Measurements from ENCODE around the gene ITPR1.

The ITPR1 gene

GRCh38 chr3:4533489-4534443 is 40.6 kb downstream of the ITPR1 start (continued):
- no peak for TF ChIP-seq ZNF174 (tag by site-specific recombination; IDR thresholded peaks at IDR 0.05)
- 0 out of 2 replicates have a peak, but pooled peaks have one; percentile 6 for TF ChIP-seq ZNF561 (tag by site-specific recombination; IDR thresholded peaks at IDR 0.05; ENCODE audit: borderline replicate concordance)
- TF ChIP-seq ZNF768 (tag by site-specific recombination; IDR thresholded peaks at IDR 0.05): no peak
- no peak for TF ChIP-seq ZNF302 (tag by site-specific recombination; IDR thresholded peaks at IDR 0.05; ENCODE audit: low read depth)
- no peak for TF ChIP-seq BCL11A (tag by site-specific recombination; IDR thresholded peaks at IDR 0.05; ENCODE audit: low read depth)
- TF ChIP-seq ZNF274 (IDR thresholded peaks at IDR 0.05; ENCODE audit: low read length): no peak
- TF ChIP-seq ZNF274 (tag by site-specific recombination; IDR thresholded peaks at IDR 0.05; ENCODE audit: borderline replicate concordance): no peak
- TF ChIP-seq ZNF26 (tag by site-specific recombination; IDR thresholded peaks at IDR 0.05): no peak
- no peak for TF ChIP-seq ZNF280C (tag by site-specific recombination; IDR thresholded peaks at IDR 0.05)
- TF ChIP-seq FEZF1 (tag by site-specific recombination; IDR thresholded peaks at IDR 0.05): peak; percentile 90
- no peak for TF ChIP-seq ZBTB26 (tag by site-specific recombination; optimal IDR thresholded peaks at IDR 0.05)
- TF ChIP-seq ZNF521 (tag by site-specific recombination; IDR thresholded peaks at IDR 0.05): no peak
- TF ChIP-seq ZNF791 (tag by site-specific recombination; IDR thresholded peaks at IDR 0.05): no peak
- TF ChIP-seq ZNF76 (tag by site-specific recombination; IDR thresholded peaks at IDR 0.05; ENCODE audit: borderline replicate concordance, low read depth): no peak
- no peak for TF ChIP-seq ZNF623 (tag by site-specific recombination; IDR thresholded peaks at IDR 0.05)
- TF ChIP-seq ZFP3 (tag by site-specific recombination; IDR thresholded peaks at IDR 0.05; ENCODE audit: low read depth): no peak
- peak; percentile 96 for TF ChIP-seq GLIS1 (tag by site-specific recombination; IDR thresholded peaks at IDR 0.05)
- no peak for TF ChIP-seq ZNF488 (tag by site-specific recombination; IDR thresholded peaks at IDR 0.05)
- TF ChIP-seq ZNF362 (tag by site-specific recombination; IDR thresholded peaks at IDR 0.05): no peak
- TF ChIP-seq GLI4 (tag by site-specific recombination; IDR thresholded peaks at IDR 0.05): no peak
- TF ChIP-seq ZNF202 (tag by site-specific recombination; IDR thresholded peaks at IDR 0.05; ENCODE audit: borderline replicate concordance): no peak
- TF ChIP-seq ZNF2 (tag by site-specific recombination; IDR thresholded peaks at IDR 0.05): no peak
- TF ChIP-seq ZBTB49 (tag by site-specific recombination; IDR thresholded peaks at IDR 0.05; ENCODE audit: low read depth): no peak
- TF ChIP-seq PRDM10 (tag by site-specific recombination; IDR thresholded peaks at IDR 0.05): peak; percentile 95
- TF ChIP-seq ZNF292 (tag by site-specific recombination; IDR thresholded peaks at IDR 0.05; ENCODE audit: borderline replicate concordance, low read depth): no peak

Data from HEK293 (cell line).